GM23338 (cell line): ENCODE data around the gene UVSSA. TPM values are rescaled to one million over a fixed set of nuclear protein-coding genes. Genes with fewer than 3 reads are reported as not detected.

Experiments
- ATAC-seq: fragments of 200-7000 bp; cut with Tn5 transposase; 3 replicates; pipeline ENCODE4 v1.9.1; 2020
- DNase-seq: peaks from one replicate; pipeline ENCODE4 v3.0.0-alpha.2; 2015; ENCODE audit warnings: low spot score
- H2AFZ ChIP-seq: fragments of 200-600 bp; sonication (generic); 2 replicates; pipeline ENCODE4 v1.8.0; 2016; ENCODE audit warnings: antibody characterized with exemption, mild to moderate bottlenecking, moderate library complexity
- H3F3A ChIP-seq: fragments of 200-600 bp; sonication (generic); replicated peaks from 2 replicates; pipeline ENCODE4 v1.8.0; 2017; ENCODE audit warnings: antibody characterized with exemption, mixed run types, low read depth
- H3K27ac ChIP-seq: fragments of 200-600 bp; sonication (generic); 2 replicates; pipeline ENCODE4 v1.6.1; 2016; ENCODE audit warnings: low read depth
- H3K27me3 ChIP-seq: fragments of 200-600 bp; sonication (generic); 2 replicates; pipeline ENCODE4 v1.8.0; 2016; ENCODE audit warnings: mild to moderate bottlenecking, mixed run types, moderate library complexity; ENCODE audit not compliant: insufficient read depth
- H3K36me3 ChIP-seq: fragments of 200-600 bp; sonication (generic); 2 replicates; pipeline ENCODE4 v1.8.0; 2016; ENCODE audit warnings: mild to moderate bottlenecking; ENCODE audit not compliant: insufficient read depth
- H3K4me1 ChIP-seq: fragments of 200-600 bp; sonication (generic); 2 replicates; pipeline ENCODE4 v1.8.0; 2016; ENCODE audit warnings: mild to moderate bottlenecking, moderate library complexity; ENCODE audit not compliant: insufficient read depth
- H3K4me2 ChIP-seq: fragments of 200-600 bp; sonication (generic); 2 replicates; pipeline ENCODE4 v1.7.1; 2017; ENCODE audit warnings: mixed run types
- H3K4me3 ChIP-seq: fragments of 200-600 bp; sonication (generic); 2 replicates; pipeline ENCODE4 v1.6.1; 2016; ENCODE audit warnings: mixed run types
- H3K79me2 ChIP-seq: fragments of 200-600 bp; sonication (generic); replicated peaks from 2 replicates; pipeline ENCODE4 v1.8.0; 2017; ENCODE audit warnings: mild to moderate bottlenecking; ENCODE audit not compliant: insufficient read depth
- H3K9me2 ChIP-seq: fragments of 200-600 bp; sonication (generic); 2 replicates; pipeline ENCODE4 v1.8.0; 2017; ENCODE audit not compliant: insufficient read depth
- H4K20me1 ChIP-seq: fragments of 200-600 bp; sonication (generic); replicated peaks from 2 replicates; pipeline ENCODE4 v1.8.0; 2017; ENCODE audit warnings: mild to moderate bottlenecking; ENCODE audit not compliant: insufficient read depth
- H3K27ac Mint-ChIP-seq: 2 replicates; pipeline ENCODE4 v1.8.0; 2020; ENCODE audit warnings: inconsistent platforms, mild to moderate bottlenecking, moderate library complexity, mixed read lengths
- H3K27me3 Mint-ChIP-seq: 3 replicates; pipeline ENCODE4 v1.8.0; 2022; ENCODE audit warnings: low read depth, mild to moderate bottlenecking, moderate library complexity, mixed read lengths, inconsistent platforms; ENCODE audit not compliant: insufficient read depth, poor library complexity
- H3K36me3 Mint-ChIP-seq: 3 replicates; pipeline ENCODE4 v1.8.0; 2021; ENCODE audit warnings: low read depth, mild to moderate bottlenecking, inconsistent platforms, moderate library complexity, mixed read lengths
- H3K4me1 Mint-ChIP-seq: 3 replicates; pipeline ENCODE4 v1.8.0; 2020; ENCODE audit warnings: mild to moderate bottlenecking, inconsistent platforms, mixed read lengths
- H3K4me3 Mint-ChIP-seq: 3 replicates; pipeline ENCODE4 v1.8.0; 2021; ENCODE audit warnings: moderate library complexity, mild to moderate bottlenecking, inconsistent platforms, mixed read lengths
- H3K9me3 Mint-ChIP-seq: 3 replicates; pipeline ENCODE4 v1.8.0; 2020; ENCODE audit warnings: moderate library complexity, mild to moderate bottlenecking, inconsistent platforms, mixed read lengths
- CREB1 ChIP-seq: fragments of 250-450 bp; sonication (Bioruptor Pico); IDR thresholded peaks from 2 replicates; pipeline ENCODE4 v1.5.0; 2020; ENCODE audit warnings: low read depth, mild to moderate bottlenecking, moderate library complexity
- CTCF ChIP-seq, 2 experiments: fragments of 200-600 bp in 1 of 2; sonication (generic) in 1 of 2; conservative IDR thresholded peaks; 2 replicates each; pipeline versions ENCODE4 v1.5.1 to v1.6.1; 2016 to 2017; ENCODE audit warnings: antibody characterized with exemption in 2 of 2, low read depth in 2 of 2, mild to moderate bottlenecking in 2 of 2, moderate library complexity in 1 of 2
- ETS1 ChIP-seq: IDR thresholded peaks from 2 replicates; pipeline ENCODE4 v1.6.1; 2016; ENCODE audit warnings: antibody characterized with exemption
- EZH2 ChIP-seq: fragments of 200-600 bp; sonication (generic); IDR thresholded peaks from one replicate; pipeline ENCODE4 v1.8.0; 2017; ENCODE audit warnings: antibody characterized with exemption, mild to moderate bottlenecking, low read depth; ENCODE audit not compliant: unreplicated experiment
- EZH2phosphoT487 ChIP-seq: fragments of 200-600 bp; sonication (generic); IDR thresholded peaks from one replicate; pipeline ENCODE4 v1.8.1; 2018; ENCODE audit warnings: antibody characterized with exemption; ENCODE audit not compliant: unreplicated experiment
- JUNB ChIP-seq: IDR thresholded peaks from one replicate; pipeline ENCODE4 v1.6.1; 2016; ENCODE audit warnings: antibody characterized with exemption; ENCODE audit not compliant: unreplicated experiment
- NANOG ChIP-seq: IDR thresholded peaks from 2 replicates; pipeline ENCODE4 v1.6.1; 2016; ENCODE audit warnings: antibody characterized with exemption, borderline replicate concordance
- POLR2AphosphoS5 ChIP-seq: IDR thresholded peaks from 2 replicates; pipeline ENCODE4 v1.6.1; 2016; ENCODE audit warnings: antibody characterized with exemption, low read depth
- REST ChIP-seq: IDR thresholded peaks from one replicate; pipeline ENCODE4 v1.6.1; 2018; ENCODE audit warnings: antibody characterized with exemption; ENCODE audit not compliant: unreplicated experiment
- STAT1 ChIP-seq: IDR thresholded peaks from one replicate; pipeline ENCODE4 v1.6.1; 2016; ENCODE audit warnings: antibody characterized with exemption; ENCODE audit not compliant: unreplicated experiment
- ZNF114 ChIP-seq: fragments of 250-450 bp; sonication (Bioruptor Pico); IDR thresholded peaks from 2 replicates; pipeline ENCODE4 v1.5.0; 2020; ENCODE audit warnings: mild to moderate bottlenecking, moderate library complexity
- ZNF331 ChIP-seq: fragments of 250-450 bp; sonication (Bioruptor Pico); IDR thresholded peaks from 2 replicates; pipeline ENCODE4 v1.5.0; 2020; ENCODE audit warnings: low read depth, mild to moderate bottlenecking, moderate library complexity
- ZNF462 ChIP-seq: fragments of 250-450 bp; sonication (Bioruptor Pico); IDR thresholded peaks from 2 replicates; pipeline ENCODE4 v1.5.0; 2020; ENCODE audit warnings: mild to moderate bottlenecking, moderate library complexity
- polyA plus RNA-seq: library from polyadenylated mRNA; unstranded; fragments of >200 nt; fragmentation: Nextera tagmentation; extraction: Ambion mirVana; gene quantifications from 2 replicates; pipeline ENCODE4 v1.2.1, GENCODE V29; 2016
- total RNA-seq: library from RNA; depleted of rRNA; stranded (reverse); fragments of >200 nt; shearing (Covaris generic); gene quantifications from 2 replicates; pipeline ENCODE4 v1.2.3, GENCODE V29; 2014

UVSSA gene
- total and polyA plus RNA-seq, 2 experiments from 2014 or later, result 6.5 to 27.7 TPM

- Histone ChIP-seq H3K9me2 (no peaks in the 10 kb centered on the region), H4K20me1 (peaks cover 28% of the 10 kb centered on the region), H3K36me3 (no peaks in the 10 kb centered on the region), H3K4me1 (peaks cover 1% of the 10 kb centered on the region), H3K4me3 (no peak overlapping the region), H3F3A (no peaks in the 10 kb centered on the region), H3K79me2 (peaks cover 90% of the 10 kb centered on the region), H3K4me2 (no peak overlapping the region), H2AFZ (no peak overlapping the region), H3K27ac (no peak overlapping the region), H3K27me3 (no peaks in the 10 kb centered on the region)
- no peaks in the 10 kb centered on the region for H3K9me3 Mint-ChIP-seq
- H3K27ac Mint-ChIP-seq, result no peak overlapping the region; the same call in none of the 2 replicates
- TF ChIP-seq CTCF (conservative IDR thresholded peaks at IDR 0.05; ENCODE audit: low read depth in 2 of 2) (no peak), ZNF114 (no peak), STAT1 (no peak), ZNF462 (CRISPR knock-in tag) (no peak), ZNF331 (CRISPR knock-in tag) (no peak), JUNB (no peak), EZH2phosphoT487 (no peak), POLR2AphosphoS5 (no peak), CREB1 (CRISPR knock-in tag) (no peak), ETS1 (no peak), REST (no peak), NANOG (no peak), EZH2 (no peak)
- peaks cover 28% of the 10 kb centered on the region for H3K4me1 Mint-ChIP-seq
- H3K4me3 Mint-ChIP-seq, result no peak overlapping the region
- H3K36me3 Mint-ChIP-seq, result peaks cover 24% of the 10 kb centered on the region
- peaks cover 9% of the 10 kb centered on the region for H3K27me3 Mint-ChIP-seq
- no peak for ATAC-seq
- no peak for DNase-seq
Observed at GRCh38 chr4:1299301-1299860, 47.6 kb upstream of the UVSSA start.
